ENCODE data around the gene SHBG. TPM values are rescaled to one million over a fixed set of nuclear protein-coding genes. Genes with fewer than 3 reads are reported as not detected.
A peak's percentile ranks its signal among the peaks of the same experiment; 100 is the strongest.
"Not testable (repeated sequence)": the region's sequence is repeated elsewhere in the genome, so short reads cannot be mapped to it uniquely, and the experiment has no call there.

Gene SHBG
- total RNA-seq, 2 donors from 2014 or later = 0.63 TPM; not detected in 1

GRCh38 chr17:7618608-7619007, 11.3 kb upstream of the SHBG start:
- no peak overlapping the region for H3K27ac Mint-ChIP-seq
- H3K4me3 Mint-ChIP-seq = no peak overlapping the region
- H3K27me3 Mint-ChIP-seq (ENCODE audit: low read depth) = no peaks in the 10 kb centered on the region
- DNase-seq (no peak), ATAC-seq (replicated peaks in 1 of 2) (no peak)
- no peaks in the 10 kb centered on the region for H3K9me3 Mint-ChIP-seq
- peaks cover 2% of the 10 kb centered on the region in 2 donors for H3K36me3 Mint-ChIP-seq (ENCODE audit: insufficient read depth in 2 of 2)
- H3K4me1 Mint-ChIP-seq (ENCODE audit: low read depth) = peaks cover 3% of the 10 kb centered on the region

- no peaks in the 10 kb centered on the region for H3K4me1 Mint-ChIP-seq (ENCODE audit: low read depth)
- no peak overlapping the region for H3K27ac Mint-ChIP-seq
- H3K9me3 Mint-ChIP-seq = no peaks in the 10 kb centered on the region
- no peaks in the 10 kb centered on the region for H3K27me3 Mint-ChIP-seq (ENCODE audit: low read depth)
- DNase-seq = no peak
- H3K36me3 Mint-ChIP-seq (ENCODE audit: insufficient read depth in 2 of 2) = no peaks in the 10 kb centered on the region
- ATAC-seq (replicated peaks in 1 of 2) = no peak
- no peak overlapping the region for H3K4me3 Mint-ChIP-seq
Measured at GRCh38 chr17:7620835-7621234, 9.1 kb upstream of the SHBG start.

- DNase-seq = no peak
- ATAC-seq (replicated peaks in 1 of 2) = no peak
- H3K9me3 Mint-ChIP-seq = no peaks in the 10 kb centered on the region
- H3K27ac Mint-ChIP-seq = no peak overlapping the region
- no peak overlapping the region for H3K4me3 Mint-ChIP-seq
- H3K27me3 Mint-ChIP-seq (ENCODE audit: low read depth) = no peaks in the 10 kb centered on the region
- H3K4me1 Mint-ChIP-seq (ENCODE audit: low read depth) = peaks cover 11% of the 10 kb centered on the region
- H3K36me3 Mint-ChIP-seq (ENCODE audit: insufficient read depth in 2 of 2) = peaks cover 0 to 1% of the 10 kb centered on the region in 2 donors
Measured at GRCh38 chr17:7623661-7624060, 6.3 kb upstream of the SHBG start.

- not testable (repeated sequence) for H3K27ac Mint-ChIP-seq; H3K9me3 Mint-ChIP-seq; H3K27me3 Mint-ChIP-seq (ENCODE audit: low read depth); ATAC-seq (replicated peaks in 1 of 2); DNase-seq; H3K36me3 Mint-ChIP-seq (ENCODE audit: insufficient read depth in 2 of 2)
- peaks cover 11% of the 10 kb centered on the region for H3K4me1 Mint-ChIP-seq (ENCODE audit: low read depth)
- H3K4me3 Mint-ChIP-seq = peak overlapping the region in 1 of 2 donors; percentile 22
Measured at GRCh38 chr17:7625749-7626148, 4.2 kb upstream of the SHBG start.

GRCh38 chr17:7626307-7626706, 3.6 kb upstream of the SHBG start:
- no peaks in the 10 kb centered on the region for H3K27me3 Mint-ChIP-seq (ENCODE audit: low read depth)
- peaks cover 0 to 1% of the 10 kb centered on the region in 2 donors for H3K36me3 Mint-ChIP-seq (ENCODE audit: insufficient read depth in 2 of 2)
- DNase-seq (no peak), ATAC-seq (replicated peaks in 1 of 2) (no peak)
- peak overlapping the region; percentile 92 to 93 for H3K4me3 Mint-ChIP-seq
- no peak overlapping the region for H3K27ac Mint-ChIP-seq
- H3K9me3 Mint-ChIP-seq = no peaks in the 10 kb centered on the region
- peaks cover 11% of the 10 kb centered on the region for H3K4me1 Mint-ChIP-seq (ENCODE audit: low read depth)

- H3K4me3 Mint-ChIP-seq = peak overlapping the region; percentile 92 to 93
- H3K9me3 Mint-ChIP-seq = no peaks in the 10 kb centered on the region
- peaks cover 11% of the 10 kb centered on the region for H3K4me1 Mint-ChIP-seq (ENCODE audit: low read depth)
- peak overlapping the region; percentile 65 for H3K27ac Mint-ChIP-seq
- no peaks in the 10 kb centered on the region for H3K27me3 Mint-ChIP-seq (ENCODE audit: low read depth)
- DNase-seq (no peak), ATAC-seq (replicated peaks in 1 of 2) (no peak)
- H3K36me3 Mint-ChIP-seq (ENCODE audit: insufficient read depth in 2 of 2) = peaks cover 0 to 1% of the 10 kb centered on the region in 2 donors
Measured at GRCh38 chr17:7626956-7627249, 3.0 kb upstream of the SHBG start.

GRCh38 chr17:7627250-7628121, 2.4 kb upstream of the SHBG start, which contains the start of gene SAT2:
Gene SAT2 (minus strand): TSS chr17:7627821. CDS start chr17:7627635, 186 bp downstream.
- no peaks in the 10 kb centered on the region for H3K27me3 Mint-ChIP-seq (ENCODE audit: low read depth)
- ATAC-seq (replicated peaks in 1 of 2) (peak; percentile 94 to 98), DNase-seq (peak; percentile 86 to 89)
- peaks cover 11% of the 10 kb centered on the region for H3K4me1 Mint-ChIP-seq (ENCODE audit: low read depth)
- H3K27ac Mint-ChIP-seq = peak within 1 kb of the TSS; percentile 65
- no peaks in the 10 kb centered on the region for H3K9me3 Mint-ChIP-seq
- H3K36me3 Mint-ChIP-seq (ENCODE audit: insufficient read depth in 2 of 2) = peaks cover 0 to 1% of the 10 kb centered on the region in 2 donors
- H3K4me3 Mint-ChIP-seq = peak within 1 kb of the TSS; percentile 92 to 93

GRCh38 chr17:7631398-7632380, 1.8 kb downstream of the SHBG start:
- Mint-ChIP-seq H3K4me3 (no peak overlapping the region), H3K27me3 (ENCODE audit: low read depth) (no peaks in the 10 kb centered on the region), H3K4me1 (ENCODE audit: low read depth) (peaks cover 5% of the 10 kb centered on the region), H3K36me3 (ENCODE audit: insufficient read depth in 2 of 2) (no peaks in the 10 kb centered on the region), H3K9me3 (no peaks in the 10 kb centered on the region), H3K27ac (no peak overlapping the region)
- ATAC-seq (replicated peaks in 1 of 2) = no peak
- DNase-seq = no peak

GRCh38 chr17:7632492-7632894, 2.6 kb downstream of the SHBG start:
- peak; percentile 37 to 41 for ATAC-seq (replicated peaks in 1 of 2)

GRCh38 chr17:7633093-7633492, 3.2 kb downstream of the SHBG start:
- Mint-ChIP-seq H3K27me3 (ENCODE audit: low read depth) (no peaks in the 10 kb centered on the region), H3K4me1 (ENCODE audit: low read depth) (no peaks in the 10 kb centered on the region), H3K27ac (no peak overlapping the region), H3K4me3 (no peak overlapping the region), H3K9me3 (no peaks in the 10 kb centered on the region), H3K36me3 (ENCODE audit: insufficient read depth in 2 of 2) (no peaks in the 10 kb centered on the region)
- no peak for ATAC-seq (replicated peaks in 1 of 2)
- DNase-seq = no peak

More at GRCh38 chr17:7632492-7632894, 2.6 kb downstream of the SHBG start:
- no peaks in the 10 kb centered on the region for H3K36me3 Mint-ChIP-seq (ENCODE audit: insufficient read depth in 2 of 2)
- DNase-seq = peak; percentile 46 to 51
- no peak overlapping the region for H3K27ac Mint-ChIP-seq
- H3K4me1 Mint-ChIP-seq (ENCODE audit: low read depth) = no peaks in the 10 kb centered on the region
- H3K9me3 Mint-ChIP-seq = no peaks in the 10 kb centered on the region
- no peaks in the 10 kb centered on the region for H3K27me3 Mint-ChIP-seq (ENCODE audit: low read depth)
- H3K4me3 Mint-ChIP-seq = no peak overlapping the region

- H3K9me3 Mint-ChIP-seq = no peaks in the 10 kb centered on the region
- H3K36me3 Mint-ChIP-seq (ENCODE audit: insufficient read depth in 2 of 2) = no peaks in the 10 kb centered on the region
- H3K27me3 Mint-ChIP-seq (ENCODE audit: low read depth) = no peaks in the 10 kb centered on the region
- H3K4me1 Mint-ChIP-seq (ENCODE audit: low read depth) = no peaks in the 10 kb centered on the region
- H3K4me3 Mint-ChIP-seq = no peak overlapping the region
- DNase-seq = peak in 1 of 2 donors; percentile 36
- H3K27ac Mint-ChIP-seq = no peak overlapping the region
- no peak for ATAC-seq (replicated peaks in 1 of 2)
Measured at GRCh38 chr17:7634384-7634783, 4.4 kb downstream of the SHBG start.

- DNase-seq (no peak), ATAC-seq (replicated peaks in 1 of 2) (no peak)
- no peak overlapping the region for H3K4me3 Mint-ChIP-seq
- H3K27ac Mint-ChIP-seq = no peak overlapping the region
- H3K36me3 Mint-ChIP-seq (ENCODE audit: insufficient read depth in 2 of 2) = no peaks in the 10 kb centered on the region
- H3K4me1 Mint-ChIP-seq (ENCODE audit: low read depth) = no peaks in the 10 kb centered on the region
- no peaks in the 10 kb centered on the region for H3K27me3 Mint-ChIP-seq (ENCODE audit: low read depth)
- H3K9me3 Mint-ChIP-seq = no peaks in the 10 kb centered on the region
Measured at GRCh38 chr17:7636163-7636562, 6.2 kb downstream of the SHBG start.

- Mint-ChIP-seq H3K9me3 (no peaks in the 10 kb centered on the region), H3K27me3 (ENCODE audit: low read depth) (no peaks in the 10 kb centered on the region), H3K27ac (no peak overlapping the region), H3K36me3 (ENCODE audit: insufficient read depth in 2 of 2) (no peaks in the 10 kb centered on the region), H3K4me1 (ENCODE audit: low read depth) (peaks cover 9% of the 10 kb centered on the region), H3K4me3 (no peak overlapping the region)
- ATAC-seq (replicated peaks in 1 of 2) (no peak), DNase-seq (no peak)
Measured at GRCh38 chr17:7640783-7641182, 10.8 kb downstream of the SHBG start.

Data from activated T-cell treated with anti-CD3 and anti-CD28 coated beads, Interleukin-2, amount 50 U/mL, for 72 hours (primary cell).